LNCaP clone FGC (cell line): Measurements from ENCODE around the gene DTD1.

Source experiments
- DNase-seq: peaks from one replicate; pipeline ENCODE4 v3.0.0-alpha.2; 2011; ENCODE audit warnings: low read depth
- H3K4me3 ChIP-seq: 2 replicates; pipeline ENCODE4 v1.5.1; 2011; ENCODE audit warnings: mild to moderate bottlenecking, low read depth, low read length, control low read depth
- CTCF ChIP-seq: IDR thresholded peaks from 2 replicates; pipeline ENCODE4 v1.5.1; 2012; ENCODE audit warnings: mild to moderate bottlenecking; ENCODE audit not compliant: control insufficient read depth, insufficient read depth; ENCODE audit errors: extremely low read depth

DTD1 gene

GRCh38 chr20:18657575-18657974 lies 69.7 kb downstream of the DTD1 start:
- no peak for DNase-seq
- TF ChIP-seq CTCF: no peak
- H3K4me3 ChIP-seq: no peak overlapping the region

GRCh38 chr20:18662279-18663040 lies 74.6 kb downstream of the DTD1 start:
- no peak for DNase-seq
- TF ChIP-seq CTCF: no peak
- H3K4me3 ChIP-seq: no peak overlapping the region

GRCh38 chr20:18663932-18664331 lies 76.1 kb downstream of the DTD1 start:
- no peak for DNase-seq
- TF ChIP-seq CTCF: no peak
- no peak overlapping the region for H3K4me3 ChIP-seq

- TF ChIP-seq CTCF: no peak
- H3K4me3 ChIP-seq: no peak overlapping the region
- DNase-seq: no peak
Measured at GRCh38 chr20:18665135-18665534, 77.3 kb downstream of the DTD1 start.

- DNase-seq: no peak
Measured at GRCh38 chr20:18666803-18667415, 79.1 kb downstream of the DTD1 start.

GRCh38 chr20:18669241-18670019 lies 81.6 kb downstream of the DTD1 start:
- DNase-seq: no peak
- TF ChIP-seq CTCF: no peak
- H3K4me3 ChIP-seq: no peak overlapping the region

More at GRCh38 chr20:18666803-18667415, 79.1 kb downstream of the DTD1 start:
- TF ChIP-seq CTCF: no peak
- H3K4me3 ChIP-seq: no peak overlapping the region
